ENCODE measurements around the gene CLPSL1.

DNA sequence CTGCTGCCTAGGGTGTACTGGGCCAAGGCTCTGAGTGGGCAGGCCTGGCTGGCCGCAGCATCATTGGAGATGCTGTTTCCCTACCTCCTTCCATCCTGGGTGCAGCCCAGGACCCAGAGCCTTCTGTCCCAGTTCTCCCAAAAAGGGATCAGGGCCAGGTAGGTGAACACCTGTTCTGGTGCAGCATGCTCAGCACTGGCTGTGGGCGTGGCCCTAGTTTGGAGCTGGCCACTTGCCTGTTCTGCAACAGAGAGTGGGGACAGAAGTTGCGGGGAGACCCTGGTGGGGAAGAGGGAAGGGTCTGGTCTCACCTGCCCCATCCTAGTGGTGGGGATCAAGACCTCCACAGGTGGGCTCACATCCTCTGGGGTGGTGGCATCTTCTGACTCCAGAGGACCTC is 45.4 kb upstream of the CLPSL1 start:
- TF ChIP-seq, protein P1, sequence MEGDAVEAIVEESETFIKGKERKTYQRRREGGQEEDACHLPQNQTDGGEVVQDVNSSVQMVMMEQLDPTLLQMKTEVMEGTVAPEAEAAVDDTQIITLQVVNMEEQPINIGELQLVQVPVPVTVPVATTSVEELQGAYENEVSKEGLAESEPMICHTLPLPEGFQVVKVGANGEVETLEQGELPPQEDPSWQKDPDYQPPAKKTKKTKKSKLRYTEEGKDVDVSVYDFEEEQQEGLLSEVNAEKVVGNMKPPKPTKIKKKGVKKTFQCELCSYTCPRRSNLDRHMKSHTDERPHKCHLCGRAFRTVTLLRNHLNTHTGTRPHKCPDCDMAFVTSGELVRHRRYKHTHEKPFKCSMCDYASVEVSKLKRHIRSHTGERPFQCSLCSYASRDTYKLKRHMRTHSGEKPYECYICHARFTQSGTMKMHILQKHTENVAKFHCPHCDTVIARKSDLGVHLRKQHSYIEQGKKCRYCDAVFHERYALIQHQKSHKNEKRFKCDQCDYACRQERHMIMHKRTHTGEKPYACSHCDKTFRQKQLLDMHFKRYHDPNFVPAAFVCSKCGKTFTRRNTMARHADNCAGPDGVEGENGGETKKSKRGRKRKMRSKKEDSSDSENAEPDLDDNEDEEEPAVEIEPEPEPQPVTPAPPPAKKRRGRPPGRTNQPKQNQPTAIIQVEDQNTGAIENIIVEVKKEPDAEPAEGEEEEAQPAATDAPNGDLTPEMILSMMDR (IDR thresholded peaks at IDR 0.05), result no peak
- no peak for TF ChIP-seq EZH2 (IDR thresholded peaks at IDR 0.05)
- TF ChIP-seq EZH2phosphoT487 (IDR thresholded peaks at IDR 0.05), result no peak

All from neural progenitor cell (in vitro differentiated cells).